Nephron progenitor cell (in vitro differentiated cells): ENCODE measurements around the gene CRAMP1.

Source experiments
- DNase-seq: peaks from one replicate; pipeline ENCODE4 v3.0.0; 2021
- H3K27ac Mint-ChIP-seq: 2 replicates; pipeline ENCODE4 v1.8.0; 2021; ENCODE audit warnings: mild to moderate bottlenecking, moderate library complexity, mixed read lengths
- H3K27me3 Mint-ChIP-seq: 2 replicates; pipeline ENCODE4 v1.8.0; 2021; ENCODE audit warnings: mild to moderate bottlenecking, low read depth, mixed read lengths; ENCODE audit not compliant: poor library complexity
- H3K36me3 Mint-ChIP-seq: 2 replicates; pipeline ENCODE4 v1.8.0; 2021; ENCODE audit warnings: low read depth, mixed read lengths
- H3K4me1 Mint-ChIP-seq: 2 replicates; pipeline ENCODE4 v1.8.0; 2021; ENCODE audit warnings: mixed read lengths
- H3K4me3 Mint-ChIP-seq: 2 replicates; pipeline ENCODE4 v1.8.0; 2021; ENCODE audit warnings: mild to moderate bottlenecking, moderate library complexity, mixed read lengths
- H3K9me3 Mint-ChIP-seq: 2 replicates; pipeline ENCODE4 v1.8.0; 2021; ENCODE audit warnings: mild to moderate bottlenecking, moderate library complexity, mixed read lengths
- CTCF ChIP-seq: fragments of 200-600 bp; sonication (generic); IDR thresholded peaks from 2 replicates; pipeline ENCODE4 v1.5.0; 2021; ENCODE audit warnings: antibody characterized with exemption

CRAMP1 gene

DNA sequence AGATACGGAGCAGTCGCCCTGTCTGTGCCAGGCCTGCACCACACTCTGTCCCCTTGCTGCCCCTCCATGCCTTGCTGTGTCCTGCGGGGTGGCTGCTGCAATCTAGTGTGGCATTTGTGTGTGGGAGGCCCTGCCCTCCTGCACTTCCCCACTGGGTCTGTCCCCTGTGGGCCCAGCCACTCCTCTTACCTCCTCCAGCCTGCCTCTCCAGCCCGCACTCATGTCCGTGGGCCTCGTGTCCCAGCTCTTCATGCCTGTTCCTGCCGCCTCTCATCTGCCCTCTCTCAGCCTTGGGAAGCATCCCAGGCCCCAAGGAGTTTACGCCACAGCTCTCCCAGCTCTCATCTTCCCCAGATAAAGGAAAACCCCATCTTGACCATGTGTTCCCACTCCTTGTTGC lies 26.6 kb downstream of the CRAMP1 start:
- Mint-ChIP-seq H3K4me1 (peaks cover 15% of the 10 kb centered on the region), H3K36me3 (peaks cover 80% of the 10 kb centered on the region), H3K27ac (no peak overlapping the region), H3K4me3 (no peak overlapping the region), H3K9me3 (no peaks in the 10 kb centered on the region), H3K27me3 (peaks cover 5% of the 10 kb centered on the region)
- DNase-seq: no peak
- TF ChIP-seq CTCF: no peak

- no peak for TF ChIP-seq CTCF
- H3K36me3 Mint-ChIP-seq: peaks cover 80% of the 10 kb centered on the region
- H3K4me3 Mint-ChIP-seq: no peak overlapping the region
- peaks cover 15% of the 10 kb centered on the region for H3K4me1 Mint-ChIP-seq
- peaks cover 5% of the 10 kb centered on the region for H3K27me3 Mint-ChIP-seq
- no peaks in the 10 kb centered on the region for H3K9me3 Mint-ChIP-seq
- no peak for DNase-seq
- peak overlapping the region; percentile 53 for H3K27ac Mint-ChIP-seq
These were observed 27.1 kb downstream of the CRAMP1 start for GRCh38 chr16:1639282-1639681.

DNA sequence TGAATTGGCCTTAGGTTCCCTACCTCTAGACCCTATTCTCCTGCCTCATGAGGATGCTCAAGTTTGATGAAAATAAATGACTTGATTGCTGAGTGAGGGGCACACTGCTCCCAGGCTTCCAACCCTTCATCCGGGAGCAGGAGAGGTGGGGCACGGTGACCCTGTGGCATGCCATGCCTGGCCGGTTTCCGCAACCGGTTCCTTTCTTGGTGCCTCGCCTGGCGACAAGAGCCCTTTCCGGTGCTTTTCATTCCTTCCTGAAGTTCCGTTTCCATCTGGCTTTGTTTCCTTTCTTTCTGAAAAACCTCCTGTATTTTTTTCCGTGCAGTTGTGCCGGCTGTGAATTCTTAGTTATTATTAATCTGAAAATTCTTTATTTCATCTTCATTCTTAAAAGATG lies 27.7 kb downstream of the CRAMP1 start:
- peaks cover 80% of the 10 kb centered on the region for H3K36me3 Mint-ChIP-seq
- H3K4me3 Mint-ChIP-seq: no peak overlapping the region
- H3K9me3 Mint-ChIP-seq: no peaks in the 10 kb centered on the region
- TF ChIP-seq CTCF: no peak
- peak overlapping the region; percentile 78 for H3K27ac Mint-ChIP-seq
- H3K4me1 Mint-ChIP-seq: peaks cover 15% of the 10 kb centered on the region
- peaks cover 5% of the 10 kb centered on the region for H3K27me3 Mint-ChIP-seq
- no peak for DNase-seq

- DNase-seq: no peak
- Mint-ChIP-seq H3K4me3 (no peak overlapping the region), H3K4me1 (peaks cover 15% of the 10 kb centered on the region), H3K9me3 (no peaks in the 10 kb centered on the region), H3K36me3 (peaks cover 76% of the 10 kb centered on the region), H3K27me3 (peaks cover 5% of the 10 kb centered on the region), H3K27ac (peak overlapping the region; percentile 90)
- TF ChIP-seq CTCF: no peak
These were observed 28.2 kb downstream of the CRAMP1 start for GRCh38 chr16:1640261-1640941.

- H3K36me3 Mint-ChIP-seq: peaks cover 79% of the 10 kb centered on the region
These were observed 29.1 kb downstream of the CRAMP1 start for GRCh38 chr16:1641261-1641660.

More at GRCh38 chr16:1641261-1641660, 29.1 kb downstream of the CRAMP1 start:
- Mint-ChIP-seq H3K4me1 (peaks cover 15% of the 10 kb centered on the region), H3K4me3 (no peak overlapping the region), H3K27ac (no peak overlapping the region), H3K9me3 (no peaks in the 10 kb centered on the region), H3K27me3 (peaks cover 5% of the 10 kb centered on the region)
- no peak for DNase-seq
- TF ChIP-seq CTCF: no peak
